SJSA1 (cell line): ENCODE data around the gene ZNF275. TPM values are rescaled to one million over a fixed set of nuclear protein-coding genes. Genes with fewer than 3 reads are reported as not detected.
"Not testable (repeated sequence)": the region's sequence is repeated elsewhere in the genome, so short reads cannot be mapped to it uniquely, and the experiment has no call there.

Experiments used
- DNase-seq, 2 experiments: peaks; one replicate each; pipeline ENCODE4 v3.0.0-alpha.2; 2015 to 2020; ENCODE audit warnings: low spot score in 2 of 2, low read depth in 1 of 2
- H3K27ac ChIP-seq: fragments of 250-450 bp; sonication (Bioruptor Pico); 2 replicates; pipeline ENCODE4 v1.5.1; 2020; ENCODE audit warnings: mild to moderate bottlenecking, moderate library complexity
- H3K27me3 ChIP-seq: fragments of 250-450 bp; sonication (Bioruptor Pico); replicated peaks from 2 replicates; pipeline ENCODE4 v1.5.1; 2020; ENCODE audit warnings: mild to moderate bottlenecking, moderate library complexity
- H3K36me3 ChIP-seq: fragments of 250-450 bp; sonication (Bioruptor Pico); 2 replicates; pipeline ENCODE4 v1.5.1; 2020; ENCODE audit warnings: mild to moderate bottlenecking
- H3K4me1 ChIP-seq: fragments of 250-450 bp; sonication (Bioruptor Pico); replicated peaks from 2 replicates; pipeline ENCODE4 v1.6.1; 2021; ENCODE audit warnings: mild to moderate bottlenecking
- H3K4me3 ChIP-seq: fragments of 250-450 bp; sonication (Bioruptor Pico); 2 replicates; pipeline ENCODE4 v1.5.1; 2020; ENCODE audit warnings: mild to moderate bottlenecking
- H3K9me3 ChIP-seq: fragments of 250-450 bp; sonication (Bioruptor Pico); replicated peaks from 2 replicates; pipeline ENCODE4 v1.5.1; 2020; ENCODE audit warnings: mild to moderate bottlenecking
- total RNA-seq: library from RNA; depleted of rRNA; stranded (reverse); fragments of >200 nt; shearing (Covaris generic); gene quantifications from 2 replicates; pipeline ENCODE4 v1.2.3, GENCODE V29; 2014

ZNF275 gene
- total RNA-seq, 1 experiment from 2014 or later: 8.9 TPM

DNA sequence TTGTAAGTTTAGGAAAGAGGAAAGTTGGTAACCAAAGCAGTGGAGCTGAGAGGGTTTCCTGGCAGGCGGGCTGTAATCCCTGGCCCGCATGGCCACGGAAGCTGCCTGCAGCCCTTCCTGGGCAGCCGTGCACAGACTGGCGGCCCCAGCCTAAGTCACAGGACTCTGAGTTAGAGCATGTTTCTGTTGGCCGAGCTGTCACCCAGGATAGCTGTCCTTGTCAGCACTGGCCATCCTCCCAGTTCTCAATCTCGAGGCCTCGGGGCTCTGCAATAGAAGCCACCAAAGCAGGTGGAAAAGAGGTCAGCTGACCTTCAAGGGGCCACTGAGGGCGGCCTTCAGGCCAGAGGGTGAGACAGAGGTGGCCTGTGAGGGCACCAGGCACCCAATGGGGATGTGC is 46.7 kb downstream of the ZNF275 start:
- no peaks in the 10 kb centered on the region for H3K9me3 ChIP-seq
- no peak for DNase-seq
- H3K4me3 ChIP-seq: no peak overlapping the region
- H3K4me1 ChIP-seq: no peaks in the 10 kb centered on the region
- H3K36me3 ChIP-seq: no peaks in the 10 kb centered on the region
- H3K27me3 ChIP-seq: no peaks in the 10 kb centered on the region
- no peak overlapping the region for H3K27ac ChIP-seq

DNA sequence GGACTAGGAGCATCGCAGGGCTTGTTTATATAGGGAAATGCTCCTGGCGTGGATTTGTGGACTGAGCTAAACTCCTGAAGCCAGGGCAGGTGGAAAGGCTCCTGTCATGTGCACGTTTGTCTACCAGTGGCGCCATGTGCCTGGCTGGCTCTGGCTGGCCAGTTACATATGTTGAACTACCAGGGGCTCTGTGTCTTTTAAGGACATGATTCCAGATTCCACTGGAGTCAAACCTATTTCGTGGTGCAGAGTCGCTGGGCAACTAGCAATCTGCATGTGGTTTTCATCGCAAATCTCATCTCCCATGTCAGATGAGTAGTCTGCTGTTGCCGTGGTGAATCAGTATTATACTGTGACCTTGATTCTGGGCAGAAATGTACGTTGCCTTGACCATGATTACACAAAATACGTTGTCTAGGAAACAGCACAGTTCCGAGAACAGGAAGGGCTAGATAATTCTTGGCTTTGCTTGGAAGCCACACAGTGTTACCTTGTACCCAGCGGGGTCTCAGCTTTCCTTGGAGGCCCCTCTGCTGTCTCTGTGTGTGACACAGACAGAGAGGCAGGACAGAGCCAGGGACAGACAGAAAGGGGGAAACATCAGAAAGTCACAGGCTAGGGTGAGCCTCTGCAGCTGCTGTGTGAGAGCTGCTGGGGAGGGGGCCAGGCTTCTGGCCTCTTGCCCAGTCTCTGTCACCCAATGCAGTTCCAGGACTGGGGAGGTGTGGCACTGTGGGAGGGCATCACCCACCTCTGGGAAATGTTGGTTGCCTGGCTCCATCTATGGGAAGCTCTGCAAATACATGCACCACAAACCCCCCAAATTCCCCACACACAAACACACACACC is 48.0 kb downstream of the ZNF275 start:
- H3K4me1 ChIP-seq: no peaks in the 10 kb centered on the region
- no peaks in the 10 kb centered on the region for H3K27me3 ChIP-seq
- no peak overlapping the region for H3K27ac ChIP-seq
- no peak for DNase-seq
- no peak overlapping the region for H3K4me3 ChIP-seq
- no peaks in the 10 kb centered on the region for H3K36me3 ChIP-seq
- H3K9me3 ChIP-seq: no peaks in the 10 kb centered on the region

DNA sequence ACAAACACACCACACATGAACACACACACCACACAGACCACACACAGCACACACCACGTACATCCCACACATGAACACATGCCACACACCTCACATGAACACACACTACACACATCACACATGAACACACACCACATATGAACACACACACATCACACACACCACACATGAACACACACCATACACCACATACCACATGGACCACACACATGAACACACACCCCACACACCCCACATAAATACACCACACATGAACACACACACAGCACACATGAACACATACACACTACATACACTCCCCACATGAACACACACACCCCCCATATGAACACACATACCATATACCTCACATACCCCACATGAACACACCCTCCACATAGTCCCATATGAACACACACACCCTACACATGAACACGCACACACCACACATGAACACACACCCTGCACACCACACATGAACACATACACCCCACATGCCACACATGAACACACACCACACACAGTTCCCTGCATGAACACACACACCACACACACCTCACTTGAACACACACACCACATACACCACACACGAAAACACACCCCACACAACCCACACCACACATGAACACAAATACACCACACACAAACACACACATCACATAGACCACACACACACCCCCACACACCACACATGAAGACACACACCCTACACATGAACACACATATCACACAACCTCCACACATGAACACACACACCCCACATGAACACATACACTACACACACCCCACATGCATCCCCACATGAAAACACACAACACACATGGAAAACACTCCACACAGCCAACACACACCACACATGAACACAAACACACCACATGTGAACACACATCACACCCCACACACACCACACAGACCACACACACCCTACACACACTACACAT is 48.9 kb downstream of the ZNF275 start:
- Histone ChIP-seq H3K36me3 (no peaks in the 10 kb centered on the region), H3K4me1 (no peaks in the 10 kb centered on the region), H3K4me3 (no peak overlapping the region), H3K9me3 (no peaks in the 10 kb centered on the region), H3K27me3 (no peaks in the 10 kb centered on the region), H3K27ac (no peak overlapping the region)
- DNase-seq: no peak

DNA sequence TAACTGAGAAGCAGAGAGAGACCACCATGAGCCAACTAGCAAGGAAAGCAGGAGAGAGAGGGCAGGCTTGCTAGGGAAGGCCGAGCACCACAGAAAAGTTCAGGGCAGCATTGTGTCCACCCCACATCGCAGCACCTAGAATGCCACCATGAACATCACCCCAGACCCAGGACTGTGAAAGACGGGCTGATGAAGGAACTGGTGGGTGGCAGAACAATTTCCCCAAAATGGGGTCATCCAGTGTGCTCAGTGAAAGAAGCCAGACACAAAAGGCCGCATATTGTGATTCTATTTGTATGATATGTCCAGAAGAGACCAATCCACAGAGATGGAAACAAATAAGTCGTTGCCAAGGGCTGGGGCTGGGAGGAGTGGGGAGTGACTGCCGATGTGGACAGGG is 50.4 kb downstream of the ZNF275 start:
- Histone ChIP-seq H3K4me1 (no peaks in the 10 kb centered on the region), H3K36me3 (no peaks in the 10 kb centered on the region), H3K27ac (no peak overlapping the region), H3K4me3 (no peak overlapping the region), H3K27me3 (no peaks in the 10 kb centered on the region), H3K9me3 (no peaks in the 10 kb centered on the region)
- no peak for DNase-seq

DNA sequence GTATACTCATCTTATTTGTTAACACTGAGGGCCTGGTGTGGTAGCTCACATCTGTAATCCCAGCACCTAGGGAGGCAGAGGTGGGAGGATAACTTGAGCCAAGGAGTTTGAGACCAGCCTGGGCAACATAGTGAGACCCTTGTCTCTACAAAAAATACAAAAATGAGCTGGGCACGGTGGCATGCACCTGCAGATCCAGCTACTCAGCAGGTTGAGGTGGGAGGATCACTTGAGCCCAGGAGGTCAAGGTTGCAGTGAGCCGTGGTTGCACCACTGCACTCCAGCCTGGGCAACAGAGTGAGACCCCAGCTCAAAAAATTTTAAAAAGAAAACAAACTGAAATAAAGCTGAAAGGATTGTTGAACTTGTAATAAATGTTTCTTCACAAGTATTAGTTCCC is 51.0 kb downstream of the ZNF275 start:
- not testable (repeated sequence) for H3K4me1 ChIP-seq, DNase-seq, H3K27me3 ChIP-seq, H3K4me3 ChIP-seq, H3K36me3 ChIP-seq, H3K9me3 ChIP-seq, H3K27ac ChIP-seq

DNA sequence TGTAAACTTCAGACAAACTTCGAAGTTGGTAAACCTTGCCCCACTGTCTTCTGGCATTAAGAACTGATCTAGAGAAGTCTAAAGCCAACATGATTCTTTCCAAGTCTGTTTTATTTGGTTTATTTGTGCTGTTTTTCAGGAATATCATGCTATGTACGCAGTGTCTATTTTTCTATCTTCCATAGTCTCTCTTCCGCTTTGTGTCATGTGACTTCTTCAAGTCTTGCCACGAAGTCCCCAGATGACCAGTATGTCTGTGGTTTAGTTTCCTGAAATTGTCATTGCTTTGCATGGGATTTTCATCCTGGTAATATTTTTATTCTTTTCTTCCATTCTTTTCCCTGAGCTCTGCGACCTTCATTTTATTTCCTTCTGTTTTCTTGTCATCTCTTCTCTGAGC is 52.1 kb downstream of the ZNF275 start:
- no peak for DNase-seq
- Histone ChIP-seq H3K4me1 (no peaks in the 10 kb centered on the region), H3K27me3 (no peaks in the 10 kb centered on the region), H3K4me3 (no peak overlapping the region), H3K9me3 (no peaks in the 10 kb centered on the region), H3K27ac (no peak overlapping the region), H3K36me3 (no peaks in the 10 kb centered on the region)

DNA sequence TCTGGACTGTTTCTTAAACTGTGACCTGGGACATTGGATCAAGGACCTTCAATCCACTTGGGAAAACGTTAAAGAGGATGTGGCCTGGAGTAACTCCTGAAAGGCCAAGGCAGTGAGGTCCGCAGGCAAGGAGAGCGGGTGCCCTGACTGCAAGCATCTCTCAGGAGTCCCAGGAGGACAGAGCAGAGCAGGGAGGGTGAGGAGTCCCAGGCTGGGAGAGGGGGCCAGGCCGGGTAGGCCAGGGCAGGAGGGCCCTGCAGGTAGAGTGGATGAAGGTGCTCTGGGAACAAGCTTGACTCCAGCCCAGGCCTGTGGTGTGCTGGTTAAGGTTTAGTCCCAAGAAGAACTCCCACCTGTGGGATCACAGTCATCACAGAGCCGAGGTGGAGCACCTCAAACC is 53.4 kb downstream of the ZNF275 start:
- Histone ChIP-seq H3K27me3 (no peaks in the 10 kb centered on the region), H3K36me3 (no peaks in the 10 kb centered on the region), H3K4me3 (no peak overlapping the region), H3K4me1 (no peaks in the 10 kb centered on the region), H3K9me3 (no peaks in the 10 kb centered on the region), H3K27ac (no peak overlapping the region)
- no peak for DNase-seq

DNA sequence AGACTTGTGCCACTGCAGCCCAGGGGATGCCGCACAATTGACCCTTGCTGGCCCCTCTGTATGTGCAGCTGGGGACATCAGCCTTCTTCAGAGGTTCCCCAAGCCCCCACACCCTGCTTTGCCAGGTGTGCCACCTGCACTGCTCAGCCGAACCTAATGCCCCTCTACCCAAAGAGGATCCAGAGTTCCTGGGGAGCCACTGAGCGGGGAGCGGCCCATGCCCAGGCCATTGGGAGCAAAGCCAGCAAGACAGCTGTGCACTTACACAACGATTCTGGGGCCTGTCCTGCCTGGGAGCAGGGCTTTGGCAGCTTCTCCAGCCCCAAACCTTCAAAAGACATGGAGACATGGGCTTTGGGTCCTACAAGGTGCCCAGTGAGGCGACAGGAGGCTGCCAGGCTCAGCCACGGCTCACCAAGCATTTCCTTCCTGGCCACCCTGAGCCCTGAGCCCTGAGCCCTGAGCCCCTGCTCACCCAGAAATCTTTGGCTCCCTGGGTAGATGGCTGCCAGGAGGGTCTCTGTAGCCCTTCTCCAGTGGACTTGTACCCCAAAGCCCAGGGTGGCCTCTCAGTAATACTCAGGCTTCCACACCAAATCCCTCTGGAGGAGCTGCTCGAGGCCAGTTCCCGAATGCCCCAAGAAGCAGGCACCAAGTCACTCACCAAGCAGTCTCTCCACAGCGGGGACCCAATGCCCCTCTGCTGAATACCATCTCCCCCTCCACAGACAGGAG is 54.2 kb downstream of the ZNF275 start:
- H3K4me1 ChIP-seq: no peaks in the 10 kb centered on the region
- H3K9me3 ChIP-seq: no peaks in the 10 kb centered on the region
- H3K36me3 ChIP-seq: no peaks in the 10 kb centered on the region
- H3K27me3 ChIP-seq: no peaks in the 10 kb centered on the region
- H3K27ac ChIP-seq: no peak overlapping the region
- H3K4me3 ChIP-seq: no peak overlapping the region
- no peak for DNase-seq

DNA sequence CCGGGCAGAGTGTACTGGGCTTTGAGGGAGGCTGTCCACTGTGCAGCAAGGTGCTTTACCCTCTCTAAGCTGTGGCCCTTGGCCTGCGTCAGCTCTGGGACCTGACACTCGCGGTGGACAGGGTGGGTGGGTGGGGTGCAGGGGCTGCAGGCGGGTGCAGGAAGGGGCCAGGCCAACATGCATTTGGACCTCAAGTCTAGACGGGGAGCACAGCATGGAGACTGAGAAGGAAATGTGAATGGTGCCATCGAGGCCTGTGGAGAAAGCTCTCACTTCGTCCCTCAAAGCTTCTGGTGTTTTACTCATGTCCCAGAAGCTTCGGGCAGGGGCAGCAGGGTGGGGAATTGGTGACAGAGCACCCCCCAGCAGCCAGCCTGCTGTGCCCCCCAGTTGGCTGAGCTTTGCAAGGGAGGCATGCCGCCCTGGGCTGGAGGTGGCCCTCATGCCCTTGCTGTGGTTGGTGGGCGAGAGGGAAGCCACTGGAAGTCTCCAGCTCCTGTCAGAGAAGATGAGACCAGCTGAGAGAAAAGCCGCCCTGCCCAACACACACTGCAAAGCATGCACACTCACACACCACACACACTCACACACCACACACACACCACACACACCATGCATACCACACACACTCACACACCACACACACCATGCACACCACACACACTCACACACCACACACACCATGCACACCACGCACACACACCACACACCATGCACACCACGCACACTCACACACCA is 54.9 kb downstream of the ZNF275 start:
- Histone ChIP-seq H3K27ac (no peak overlapping the region), H3K9me3 (no peaks in the 10 kb centered on the region), H3K27me3 (no peaks in the 10 kb centered on the region), H3K36me3 (no peaks in the 10 kb centered on the region), H3K4me1 (no peaks in the 10 kb centered on the region), H3K4me3 (no peak overlapping the region)
- DNase-seq: no peak

DNA sequence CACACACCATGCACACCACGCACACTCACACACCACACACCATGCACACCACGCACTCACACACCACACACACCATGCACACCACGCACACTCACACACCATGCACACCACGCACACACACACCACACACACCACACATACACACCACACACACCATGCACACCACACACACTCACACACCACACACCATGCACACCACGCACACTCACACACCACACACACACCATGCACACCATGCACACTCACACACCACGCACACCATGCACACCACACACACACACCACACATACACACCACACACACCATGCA is 55.5 kb downstream of the ZNF275 start:
- H3K27me3 ChIP-seq, DNase-seq, H3K27ac ChIP-seq, H3K36me3 ChIP-seq, H3K4me3 ChIP-seq, H3K4me1 ChIP-seq, H3K9me3 ChIP-seq: not testable (repeated sequence)

DNA sequence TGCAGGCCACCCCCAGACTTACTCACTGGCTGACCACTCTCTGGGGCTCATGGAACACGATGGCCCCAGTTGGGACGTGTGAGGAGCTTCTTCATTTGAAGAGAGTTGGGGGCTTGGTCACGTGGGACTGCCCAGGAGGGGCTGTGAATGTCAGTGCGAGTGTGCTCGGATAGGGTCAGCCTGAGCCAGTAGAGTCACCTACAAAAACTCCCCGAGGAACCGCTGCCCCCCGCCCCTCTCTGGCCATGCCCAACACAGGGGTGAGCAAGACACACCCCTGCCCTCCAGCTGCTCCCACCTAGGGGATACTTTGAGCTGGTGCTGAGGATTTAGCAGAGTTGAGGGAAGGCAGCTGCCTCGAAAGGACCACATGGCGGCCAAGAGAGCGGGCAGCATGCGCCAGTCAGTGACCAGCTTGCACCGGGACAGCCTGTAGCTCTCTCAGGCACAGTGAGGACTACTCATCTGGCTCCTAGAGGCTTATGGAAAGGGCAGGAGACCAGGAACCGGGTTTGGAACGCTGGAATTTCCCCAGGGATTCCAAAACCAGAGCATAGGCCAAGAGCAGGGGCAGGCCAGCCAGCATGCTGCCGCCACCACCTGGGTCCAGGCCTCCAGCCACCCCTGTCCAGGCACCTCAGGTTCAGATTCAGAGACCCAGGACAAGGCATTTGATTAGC is 58.8 kb downstream of the ZNF275 start:
- no peaks in the 10 kb centered on the region for H3K27me3 ChIP-seq
- H3K36me3 ChIP-seq: no peaks in the 10 kb centered on the region
- H3K27ac ChIP-seq: no peak overlapping the region
- H3K4me1 ChIP-seq: no peaks in the 10 kb centered on the region
- no peaks in the 10 kb centered on the region for H3K9me3 ChIP-seq
- DNase-seq: no peak
- no peak overlapping the region for H3K4me3 ChIP-seq

DNA sequence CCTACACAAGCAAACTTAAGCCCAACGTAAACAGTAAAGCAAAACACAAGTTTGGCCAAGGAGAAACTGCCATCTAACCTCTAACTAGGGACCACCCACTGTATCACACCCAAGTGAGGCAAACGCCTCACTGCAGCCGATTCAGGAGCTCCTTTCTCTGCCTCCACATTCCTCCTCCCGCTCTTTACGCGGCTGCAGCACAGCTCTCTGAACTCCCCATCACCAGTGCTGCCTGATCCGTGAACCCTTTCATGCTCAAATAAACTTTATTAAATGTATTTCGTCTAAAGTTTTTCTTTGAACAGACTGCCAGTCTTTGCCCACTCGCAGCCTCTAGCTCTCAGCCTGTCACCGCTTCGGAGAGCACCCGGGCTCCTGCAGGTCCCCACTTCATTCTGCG is 60.7 kb downstream of the ZNF275 start:
- no peaks in the 10 kb centered on the region for H3K4me1 ChIP-seq
- H3K9me3 ChIP-seq: no peaks in the 10 kb centered on the region
- H3K27me3 ChIP-seq: no peaks in the 10 kb centered on the region
- DNase-seq: no peak
- H3K27ac ChIP-seq: no peak overlapping the region
- no peak overlapping the region for H3K4me3 ChIP-seq
- no peaks in the 10 kb centered on the region for H3K36me3 ChIP-seq
